Activated CD8-positive, alpha-beta memory T cell treated with anti-CD3 and anti-CD28 coated beads, Interleukin-2, amount 10 ng/mL, durations not matched to agents 7 days and 5 days (primary cell): ENCODE data around the gene C20orf141. TPM values are rescaled to one million over a fixed set of nuclear protein-coding genes. Genes with fewer than 3 reads are reported as not detected.

Experiments
- ATAC-seq: fragments of 150-1000 bp; cut with Tn5 transposase; one replicate; pipeline ENCODE4 v1.10.0; 2021; ENCODE audit warnings: moderate library complexity
- CTCF ChIA-PET: fragments of 350-600 bp; sonication (Branson Sonifier 250); formaldehyde crosslinking; loops from one replicate; lab custom pipeline; 2021; ENCODE audit warnings: antibody characterized with exemption; lab: Charles Lee
- DNase-seq: peaks from one replicate; pipeline ENCODE4 v3.0.0-alpha.2; 2020
- H3K27ac Mint-ChIP-seq: one replicate; pipeline ENCODE4 v1.8.0; 2021; ENCODE audit warnings: mild to moderate bottlenecking, mixed read lengths
- H3K27me3 Mint-ChIP-seq: one replicate; pipeline ENCODE4 v1.8.0; 2021; ENCODE audit warnings: mixed read lengths
- H3K36me3 Mint-ChIP-seq: one replicate; pipeline ENCODE4 v1.8.0; 2021; ENCODE audit warnings: mild to moderate bottlenecking, mixed read lengths
- H3K4me1 Mint-ChIP-seq: one replicate; pipeline ENCODE4 v1.8.0; 2021; ENCODE audit warnings: mixed read lengths
- H3K4me3 Mint-ChIP-seq: one replicate; pipeline ENCODE4 v1.8.0; 2021; ENCODE audit warnings: mild to moderate bottlenecking, moderate library complexity, mixed read lengths
- H3K9me3 Mint-ChIP-seq: one replicate; pipeline ENCODE4 v1.8.0; 2022; ENCODE audit warnings: low read depth, mixed read lengths
- total RNA-seq, 2 experiments: library from RNA; stranded (reverse); gene quantifications; one replicate each; pipeline ENCODE4 v1.2.3, GENCODE V29; 2021

The C20orf141 gene
- total RNA-seq, 2 experiments from 2014 or later: not detected

DNA sequence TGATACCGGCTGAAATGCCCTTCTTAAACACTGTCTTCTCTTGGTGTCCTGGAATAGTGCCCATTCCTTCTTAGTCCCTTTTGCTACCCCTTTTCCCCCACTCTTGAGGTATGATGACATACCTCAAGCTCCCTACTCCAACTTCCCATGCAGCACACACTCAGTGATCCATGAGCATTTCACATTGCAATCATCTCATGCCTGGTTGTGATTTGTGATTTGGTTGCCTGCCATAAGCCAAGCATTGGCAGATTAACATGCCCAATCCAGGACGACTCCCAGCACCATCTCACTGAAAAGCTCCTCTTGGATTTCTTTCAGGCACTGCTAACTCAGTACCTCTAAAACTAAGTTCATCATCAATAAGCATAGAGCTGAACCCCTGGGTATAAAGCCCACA, 43.8 kb downstream of the C20orf141 start:
- H3K4me1 Mint-ChIP-seq: peaks cover 7% of the 10 kb centered on the region
- H3K4me3 Mint-ChIP-seq: no peak overlapping the region
- no peaks in the 10 kb centered on the region for H3K27me3 Mint-ChIP-seq
- CTCF ChIA-PET: interaction anchor here (1.0 to 2.4 kb wide), 2 partner anchors 18 to 103 kb away, joined by 3 to 6 read pairs; partner anchors contain the start of genes PCED1A and VPS16
- ATAC-seq: no peak
- H3K9me3 Mint-ChIP-seq: no peaks in the 10 kb centered on the region
- no peak overlapping the region for H3K27ac Mint-ChIP-seq
- no peak for DNase-seq
- peaks cover 3% of the 10 kb centered on the region for H3K36me3 Mint-ChIP-seq

DNA sequence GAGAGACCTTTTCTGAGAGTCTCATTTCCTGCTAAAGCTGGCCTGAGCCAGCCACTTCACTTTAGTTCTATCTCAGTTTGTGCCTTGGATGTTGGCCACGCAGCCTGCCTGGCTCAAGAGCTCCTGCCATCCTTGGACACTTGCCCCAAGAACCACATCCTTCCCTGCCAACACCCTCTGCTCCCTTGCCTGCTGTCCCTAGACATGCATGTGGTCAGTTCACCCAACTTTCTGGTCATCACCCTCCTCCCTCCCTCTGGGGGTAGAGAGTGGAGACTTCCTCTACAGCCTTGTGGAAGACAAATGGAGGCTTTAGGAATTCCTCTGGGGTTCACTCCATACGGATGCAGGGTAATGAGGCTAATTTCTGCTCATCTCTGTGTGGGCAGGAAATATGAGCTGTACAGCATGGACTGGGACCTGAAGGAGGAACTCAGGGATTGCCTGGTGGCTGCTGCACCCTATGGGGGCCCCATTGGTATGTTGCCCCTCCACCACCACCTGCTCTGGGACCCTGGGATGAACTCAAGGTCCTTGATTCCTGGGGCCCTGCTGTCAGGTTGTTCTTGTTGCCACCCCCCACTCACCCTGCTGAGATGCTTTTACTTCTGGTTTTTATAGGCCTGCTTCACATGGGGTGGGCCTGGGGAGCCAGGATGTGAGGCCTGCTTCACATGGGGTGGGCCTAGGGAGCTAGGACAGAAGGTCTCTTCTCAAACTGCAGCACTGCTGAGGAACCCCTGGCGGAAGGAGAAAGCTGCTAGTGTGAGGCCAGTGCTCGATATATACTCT, 44.7 kb downstream of the C20orf141 start:
- no peaks in the 10 kb centered on the region for H3K27me3 Mint-ChIP-seq
- no peak overlapping the region for H3K4me3 Mint-ChIP-seq
- H3K9me3 Mint-ChIP-seq: no peaks in the 10 kb centered on the region
- ATAC-seq (no peak), DNase-seq (no peak)
- peaks cover 7% of the 10 kb centered on the region for H3K36me3 Mint-ChIP-seq
- CTCF ChIA-PET: interaction anchor here (2.4 kb wide), 1 partner anchor 19 kb away, joined by 6 read pairs; the partner anchor contains the start of genes PCED1A and VPS16
- H3K4me1 Mint-ChIP-seq: peaks cover 6% of the 10 kb centered on the region
- H3K27ac Mint-ChIP-seq: no peak overlapping the region

DNA sequence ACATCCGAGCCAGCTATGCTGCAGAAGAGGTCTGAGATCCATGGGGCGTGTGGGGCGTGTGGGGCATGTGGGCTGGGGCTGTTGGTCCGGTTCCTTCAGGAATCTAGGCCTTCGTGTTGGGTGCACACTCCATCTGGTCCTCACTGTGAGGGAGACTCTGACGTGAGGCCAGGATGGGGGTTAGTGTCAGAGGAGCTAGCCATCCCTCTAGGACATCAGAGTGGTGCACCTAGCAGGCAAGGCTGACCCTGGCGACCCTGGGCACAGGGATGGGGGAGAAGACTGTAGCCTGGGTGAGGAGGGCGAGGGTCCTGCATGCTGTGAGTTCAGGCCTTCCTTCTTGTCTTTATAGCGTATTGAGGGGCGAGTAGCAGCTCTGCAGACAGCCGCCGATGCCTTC, 49.8 kb downstream of the C20orf141 start:
- CTCF ChIA-PET: interaction anchor here (0.8 to 2.9 kb wide), 9 partner anchors 8 to 181 kb away, joined by 3 to 13 read pairs (median 4); partner anchors contain the start of genes MRPS26 and PTPRA
- H3K9me3 Mint-ChIP-seq: no peaks in the 10 kb centered on the region
- H3K4me1 Mint-ChIP-seq: peaks cover 37% of the 10 kb centered on the region
- H3K27me3 Mint-ChIP-seq: no peaks in the 10 kb centered on the region
- no peak for ATAC-seq
- H3K36me3 Mint-ChIP-seq: peaks cover 18% of the 10 kb centered on the region
- H3K27ac Mint-ChIP-seq: peak overlapping the region; percentile 80
- no peak overlapping the region for H3K4me3 Mint-ChIP-seq
- no peak for DNase-seq

DNA sequence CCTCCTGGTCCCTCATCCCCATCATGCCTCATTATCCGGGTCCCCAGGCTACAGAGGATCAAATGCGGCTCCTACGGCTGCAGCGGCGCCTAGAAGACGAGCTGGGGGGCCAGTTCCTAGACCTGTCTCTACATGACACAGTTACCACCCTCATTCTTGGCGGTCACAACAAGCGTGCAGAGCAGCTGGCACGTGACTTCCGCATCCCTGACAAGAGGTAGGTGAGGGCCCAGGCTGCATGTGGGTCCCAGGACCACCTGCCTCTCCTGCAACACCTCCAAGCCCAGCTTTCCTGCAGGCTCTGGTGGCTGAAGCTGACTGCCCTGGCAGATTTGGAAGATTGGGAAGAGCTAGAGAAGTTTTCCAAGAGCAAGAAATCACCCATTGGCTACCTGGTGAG, 50.3 kb downstream of the C20orf141 start:
- Mint-ChIP-seq H3K36me3 (peaks cover 18% of the 10 kb centered on the region), H3K9me3 (no peaks in the 10 kb centered on the region), H3K4me1 (peaks cover 37% of the 10 kb centered on the region), H3K4me3 (no peak overlapping the region), H3K27ac (peak overlapping the region; percentile 80), H3K27me3 (no peaks in the 10 kb centered on the region)
- CTCF ChIA-PET: interaction anchor here (0.6 to 2.9 kb wide), 15 partner anchors 8 to 180 kb away, joined by 3 to 13 read pairs (median 3); partner anchors contain the start of genes MRPS26 and PTPRA
- DNase-seq (no peak), ATAC-seq (no peak)

Other genes with a start within 250 kb of the C20orf141 start
- gene NOP56, start 162.4 kb upstream of the C20orf141 start, total RNA-seq: 100 to 1,000 TPM; 469 to 508 TPM
- gene IDH3B, start 150.8 kb upstream of the C20orf141 start, total RNA-seq: 10 to 100 TPM; 91.4 to 96.0 TPM
- 1 to 10 TPM; 1.3 to 3.1 TPM for gene EBF4, start 122.2 kb upstream of the C20orf141 start, total RNA-seq
- gene CPXM1, start 14.4 kb upstream of the C20orf141 start, total RNA-seq: under 1 TPM; 0.35 to 0.68 TPM
- not detected for gene TMEM239, start 1.4 kb downstream of the C20orf141 start, total RNA-seq
- gene PCED1A, start 25.7 kb downstream of the C20orf141 start, total RNA-seq: 10 to 100 TPM; 21.9 to 30.6 TPM
- gene VPS16, start 25.8 kb downstream of the C20orf141 start, total RNA-seq: 10 to 100 TPM; 49.2 to 64.9 TPM
- 10 to 100 TPM; 51.5 to 60.7 TPM for gene PTPRA, start 58.5 kb downstream of the C20orf141 start, total RNA-seq
- under 1 TPM; 0.55 to 0.63 TPM for gene GNRH2, start 228.6 kb downstream of the C20orf141 start, total RNA-seq
- 10 to 100 TPM; 43.0 to 46.7 TPM for gene MRPS26, start 231.1 kb downstream of the C20orf141 start, total RNA-seq